Endothelial cell (in vitro differentiated cells): Measurements from ENCODE around the gene ZNF440. TPM values are rescaled to one million over a fixed set of nuclear protein-coding genes. Genes with fewer than 3 reads are reported as not detected.

Experiments used
- DNase-seq: peaks from one replicate; pipeline ENCODE4 v3.0.0; 2021; ENCODE audit warnings: low spot score
- H3K27ac Mint-ChIP-seq: one replicate; pipeline ENCODE4 v1.8.0; 2021; ENCODE audit warnings: mixed read lengths, inconsistent platforms; ENCODE audit not compliant: unreplicated experiment
- H3K27me3 Mint-ChIP-seq: one replicate; pipeline ENCODE4 v1.8.0; 2021; ENCODE audit warnings: mild to moderate bottlenecking, moderate library complexity, mixed read lengths, inconsistent platforms; ENCODE audit not compliant: unreplicated experiment
- H3K36me3 Mint-ChIP-seq: one replicate; pipeline ENCODE4 v1.8.0; 2021; ENCODE audit warnings: mild to moderate bottlenecking, low read depth, mixed read lengths, inconsistent platforms; ENCODE audit not compliant: unreplicated experiment
- H3K4me1 Mint-ChIP-seq: one replicate; pipeline ENCODE4 v1.8.0; 2021; ENCODE audit warnings: mild to moderate bottlenecking, mixed read lengths, inconsistent platforms; ENCODE audit not compliant: unreplicated experiment
- H3K4me3 Mint-ChIP-seq: one replicate; pipeline ENCODE4 v1.8.0; 2021; ENCODE audit warnings: mild to moderate bottlenecking, mixed read lengths, inconsistent platforms; ENCODE audit not compliant: unreplicated experiment
- H3K9me3 Mint-ChIP-seq: one replicate; pipeline ENCODE4 v1.8.0; 2021; ENCODE audit warnings: mixed read lengths, inconsistent platforms; ENCODE audit not compliant: unreplicated experiment
- CTCF ChIP-seq: fragments of 200-600 bp; sonication (generic); IDR thresholded peaks from one replicate; pipeline ENCODE4 v1.5.0; 2021; ENCODE audit warnings: antibody characterized with exemption; ENCODE audit not compliant: unreplicated experiment
- total RNA-seq: library from RNA; stranded (reverse); fragmentation: NEBNext Ultra II Directional; extraction: Animal tissue kit (Norgen Biotek cat#: 25700); gene quantifications from one replicate; pipeline ENCODE4 v1.2.1, GENCODE V29; 2021; ENCODE audit not compliant: unreplicated experiment

ZNF440 gene
- total RNA-seq, 1 donor from 2014 or later = 0.44 TPM

DNA sequence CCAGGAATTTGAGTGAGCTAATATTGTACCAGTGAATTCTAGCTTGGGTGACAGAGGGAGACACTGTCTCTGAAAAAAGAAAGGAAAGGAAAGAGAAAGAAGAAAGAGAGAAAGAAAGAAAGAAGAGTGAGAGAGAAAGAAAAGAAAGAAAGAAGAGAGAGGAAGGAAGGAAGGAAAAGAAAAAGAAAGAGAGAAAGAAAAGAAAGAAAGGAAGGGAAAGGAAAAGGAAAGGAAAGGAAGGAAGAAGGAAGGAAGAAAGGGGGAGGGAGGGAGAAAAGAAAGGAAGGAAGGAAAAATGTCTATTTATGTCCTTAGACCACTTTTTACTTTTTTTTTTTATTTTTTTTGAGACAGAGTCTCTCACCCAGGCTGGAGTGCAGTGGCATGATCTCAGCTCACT, 21.1 kb upstream of the ZNF440 start:
- peaks cover 1% of the 10 kb centered on the region for H3K27me3 Mint-ChIP-seq
- no peak for TF ChIP-seq CTCF
- DNase-seq = no peak
- H3K9me3 Mint-ChIP-seq = peaks cover 6% of the 10 kb centered on the region
- no peaks in the 10 kb centered on the region for H3K4me1 Mint-ChIP-seq
- no peak overlapping the region for H3K4me3 Mint-ChIP-seq
- no peak overlapping the region for H3K27ac Mint-ChIP-seq
- peaks cover under 1% of the 10 kb centered on the region for H3K36me3 Mint-ChIP-seq

DNA sequence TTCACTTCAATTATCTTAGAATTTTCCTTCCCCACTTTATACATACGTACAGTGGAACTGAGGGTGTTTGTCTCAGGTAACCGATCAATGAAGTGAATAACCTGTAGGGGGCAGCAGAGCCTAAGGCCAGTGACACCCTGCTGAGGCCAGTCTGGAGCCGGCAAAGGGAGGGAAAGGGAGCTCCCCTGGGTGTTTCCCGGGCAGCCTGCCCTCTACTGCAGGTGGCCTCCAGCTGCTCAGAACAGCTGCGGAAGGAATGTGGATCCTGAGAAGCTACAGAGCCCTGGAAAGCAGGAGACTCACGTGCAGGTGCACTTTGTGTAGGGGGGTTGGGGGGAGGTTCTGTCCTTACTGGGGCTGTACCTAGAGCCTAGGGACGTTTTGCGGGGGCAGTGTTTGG, 16.6 kb upstream of the ZNF440 start:
- H3K36me3 Mint-ChIP-seq = peaks cover 3% of the 10 kb centered on the region
- peak; percentile 18 for TF ChIP-seq CTCF
- peak; percentile 10 for DNase-seq
- peaks cover 13% of the 10 kb centered on the region for H3K9me3 Mint-ChIP-seq
- H3K27me3 Mint-ChIP-seq = peaks cover 1% of the 10 kb centered on the region
- H3K4me1 Mint-ChIP-seq = no peaks in the 10 kb centered on the region
- no peak overlapping the region for H3K27ac Mint-ChIP-seq
- no peak overlapping the region for H3K4me3 Mint-ChIP-seq

- Mint-ChIP-seq H3K4me1 (no peaks in the 10 kb centered on the region), H3K4me3 (no peak within 1 kb of the TSS), H3K36me3 (peaks cover 3% of the 10 kb centered on the region), H3K27ac (no peak within 1 kb of the TSS), H3K27me3 (peaks cover 1% of the 10 kb centered on the region), H3K9me3 (peaks cover 13% of the 10 kb centered on the region)
- DNase-seq = no peak
- TF ChIP-seq CTCF = no peak
Measured at GRCh38 chr19:11798391-11799330, 15.4 kb upstream of the ZNF440 start, which contains the start of gene ZNF491. ZNF491 (plus strand) TSS chr19:11798523; CDS start chr19:11805954, 7,431 bp downstream.

GRCh38 chr19:11806354-11807098, 7.5 kb upstream of the ZNF440 start:
- H3K27ac Mint-ChIP-seq = no peak overlapping the region
- H3K27me3 Mint-ChIP-seq = peaks cover 2% of the 10 kb centered on the region
- no peak overlapping the region for H3K4me3 Mint-ChIP-seq
- peaks cover 30% of the 10 kb centered on the region for H3K9me3 Mint-ChIP-seq
- TF ChIP-seq CTCF = no peak
- no peaks in the 10 kb centered on the region for H3K36me3 Mint-ChIP-seq
- no peaks in the 10 kb centered on the region for H3K4me1 Mint-ChIP-seq
- DNase-seq = no peak

GRCh38 chr19:11807099-11807380, 7.0 kb upstream of the ZNF440 start:
- TF ChIP-seq CTCF = no peak
- Mint-ChIP-seq H3K9me3 (peaks cover 30% of the 10 kb centered on the region), H3K27ac (no peak overlapping the region), H3K36me3 (no peaks in the 10 kb centered on the region), H3K27me3 (peaks cover 2% of the 10 kb centered on the region), H3K4me3 (no peak overlapping the region), H3K4me1 (no peaks in the 10 kb centered on the region)
- no peak for DNase-seq
